Measurements from ENCODE around the gene TMEM45B.

TMEM45B gene

GRCh38 chr11:129791515-129791914 is 24.1 kb upstream of the TMEM45B start:
- TF ChIP-seq POLR2AphosphoS5 (IDR thresholded peaks at IDR 0.05; ENCODE audit: low read depth, low read length) (no peak), FOXP2 (optimal IDR thresholded peaks at IDR 0.05; ENCODE audit: borderline replicate concordance, extremely low read depth, extremely low read length, insufficient read depth) (no peak), SIN3A (IDR thresholded peaks at IDR 0.05; ENCODE audit: borderline replicate concordance, insufficient read depth, low read length) (no peak), TAF1 (IDR thresholded peaks at IDR 0.05; ENCODE audit: borderline replicate concordance, insufficient read depth, low read length) (no peak)
- TF ChIP-seq, protein P1, sequence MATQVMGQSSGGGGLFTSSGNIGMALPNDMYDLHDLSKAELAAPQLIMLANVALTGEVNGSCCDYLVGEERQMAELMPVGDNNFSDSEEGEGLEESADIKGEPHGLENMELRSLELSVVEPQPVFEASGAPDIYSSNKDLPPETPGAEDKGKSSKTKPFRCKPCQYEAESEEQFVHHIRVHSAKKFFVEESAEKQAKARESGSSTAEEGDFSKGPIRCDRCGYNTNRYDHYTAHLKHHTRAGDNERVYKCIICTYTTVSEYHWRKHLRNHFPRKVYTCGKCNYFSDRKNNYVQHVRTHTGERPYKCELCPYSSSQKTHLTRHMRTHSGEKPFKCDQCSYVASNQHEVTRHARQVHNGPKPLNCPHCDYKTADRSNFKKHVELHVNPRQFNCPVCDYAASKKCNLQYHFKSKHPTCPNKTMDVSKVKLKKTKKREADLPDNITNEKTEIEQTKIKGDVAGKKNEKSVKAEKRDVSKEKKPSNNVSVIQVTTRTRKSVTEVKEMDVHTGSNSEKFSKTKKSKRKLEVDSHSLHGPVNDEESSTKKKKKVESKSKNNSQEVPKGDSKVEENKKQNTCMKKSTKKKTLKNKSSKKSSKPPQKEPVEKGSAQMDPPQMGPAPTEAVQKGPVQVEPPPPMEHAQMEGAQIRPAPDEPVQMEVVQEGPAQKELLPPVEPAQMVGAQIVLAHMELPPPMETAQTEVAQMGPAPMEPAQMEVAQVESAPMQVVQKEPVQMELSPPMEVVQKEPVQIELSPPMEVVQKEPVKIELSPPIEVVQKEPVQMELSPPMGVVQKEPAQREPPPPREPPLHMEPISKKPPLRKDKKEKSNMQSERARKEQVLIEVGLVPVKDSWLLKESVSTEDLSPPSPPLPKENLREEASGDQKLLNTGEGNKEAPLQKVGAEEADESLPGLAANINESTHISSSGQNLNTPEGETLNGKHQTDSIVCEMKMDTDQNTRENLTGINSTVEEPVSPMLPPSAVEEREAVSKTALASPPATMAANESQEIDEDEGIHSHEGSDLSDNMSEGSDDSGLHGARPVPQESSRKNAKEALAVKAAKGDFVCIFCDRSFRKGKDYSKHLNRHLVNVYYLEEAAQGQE (IDR thresholded peaks at IDR 0.05; ENCODE audit: insufficient read depth in 1 of 2, low read depth in 2 of 2, low read length in 2 of 2): no peak

- TF ChIP-seq FOXP2 (optimal IDR thresholded peaks at IDR 0.05; ENCODE audit: borderline replicate concordance, extremely low read depth, extremely low read length, insufficient read depth): no peak
- TF ChIP-seq SIN3A (IDR thresholded peaks at IDR 0.05; ENCODE audit: borderline replicate concordance, insufficient read depth, low read length): no peak
- TF ChIP-seq POLR2AphosphoS5 (IDR thresholded peaks at IDR 0.05; ENCODE audit: low read depth, low read length): no peak
- TF ChIP-seq TAF1 (IDR thresholded peaks at IDR 0.05; ENCODE audit: borderline replicate concordance, insufficient read depth, low read length): no peak
- TF ChIP-seq, protein P1 (IDR thresholded peaks at IDR 0.05; ENCODE audit: insufficient read depth in 1 of 2, low read depth in 2 of 2, low read length in 2 of 2): no peak
Observed at GRCh38 chr11:129792663-129793062, 23.0 kb upstream of the TMEM45B start.

DNA sequence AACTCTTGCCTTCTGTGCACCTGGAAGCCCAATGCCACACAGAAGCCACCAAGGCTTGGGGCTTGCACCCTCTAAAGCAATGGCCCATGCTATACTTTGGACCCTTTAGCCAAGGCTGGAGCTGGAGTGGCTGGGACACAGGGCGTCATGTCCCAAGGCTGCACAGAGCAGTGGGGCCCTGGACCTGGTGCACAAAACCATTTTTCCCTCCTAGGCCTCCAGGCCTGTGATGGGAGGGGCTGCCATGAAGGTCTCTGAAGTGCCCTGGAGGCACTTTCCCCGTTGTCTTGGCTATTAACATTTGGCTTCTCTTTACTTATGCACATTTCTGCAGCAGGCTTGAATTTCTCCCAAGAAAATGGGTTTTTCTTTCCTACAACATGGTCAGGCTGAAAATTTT is 20.6 kb upstream of the TMEM45B start:
- no peak for TF ChIP-seq SIN3A (IDR thresholded peaks at IDR 0.05; ENCODE audit: borderline replicate concordance, insufficient read depth, low read length)
- TF ChIP-seq, protein P1 (IDR thresholded peaks at IDR 0.05; ENCODE audit: insufficient read depth in 1 of 2, low read depth in 2 of 2, low read length in 2 of 2): no peak
- TF ChIP-seq POLR2AphosphoS5 (IDR thresholded peaks at IDR 0.05; ENCODE audit: low read depth, low read length): no peak
- no peak for TF ChIP-seq FOXP2 (optimal IDR thresholded peaks at IDR 0.05; ENCODE audit: borderline replicate concordance, extremely low read depth, extremely low read length, insufficient read depth)
- no peak for TF ChIP-seq TAF1 (IDR thresholded peaks at IDR 0.05; ENCODE audit: borderline replicate concordance, insufficient read depth, low read length)

- no peak for TF ChIP-seq FOXP2 (optimal IDR thresholded peaks at IDR 0.05; ENCODE audit: borderline replicate concordance, extremely low read depth, extremely low read length, insufficient read depth)
- TF ChIP-seq, protein P1 (IDR thresholded peaks at IDR 0.05; ENCODE audit: insufficient read depth in 1 of 2, low read depth in 2 of 2, low read length in 2 of 2): no peak
- TF ChIP-seq POLR2AphosphoS5 (IDR thresholded peaks at IDR 0.05; ENCODE audit: low read depth, low read length): no peak
- no peak for TF ChIP-seq SIN3A (IDR thresholded peaks at IDR 0.05; ENCODE audit: borderline replicate concordance, insufficient read depth, low read length)
- TF ChIP-seq TAF1 (IDR thresholded peaks at IDR 0.05; ENCODE audit: borderline replicate concordance, insufficient read depth, low read length): no peak
Observed at GRCh38 chr11:129798212-129798611, 17.4 kb upstream of the TMEM45B start.

- TF ChIP-seq POLR2AphosphoS5 (IDR thresholded peaks at IDR 0.05; ENCODE audit: low read depth, low read length) (no peak), SIN3A (IDR thresholded peaks at IDR 0.05; ENCODE audit: borderline replicate concordance, insufficient read depth, low read length) (no peak), TAF1 (IDR thresholded peaks at IDR 0.05; ENCODE audit: borderline replicate concordance, insufficient read depth, low read length) (no peak)
- TF ChIP-seq, protein P1 (IDR thresholded peaks at IDR 0.05; ENCODE audit: insufficient read depth in 1 of 2, low read depth in 2 of 2, low read length in 2 of 2): no peak
Observed at GRCh38 chr11:129800655-129801054, 15.0 kb upstream of the TMEM45B start.
